GM21381 (cell line): ENCODE data around the gene PTGDS.

Source experiments
- ATAC-seq: cut with Tn5 transposase; IDR thresholded peaks from one replicate; pipeline ENCODE4 v1.9.1; 2021; ENCODE audit warnings: mild to moderate bottlenecking, moderate library complexity; ENCODE audit not compliant: unreplicated experiment

The PTGDS gene

GRCh38 chr9:136977223-136977622 is at the start of gene PTGDS:
Gene PTGDS, plus strand, starts transcription at chr9:136977504. Its CDS starts 75 bp downstream, at chr9:136977579.
- no peak for ATAC-seq

DNA sequence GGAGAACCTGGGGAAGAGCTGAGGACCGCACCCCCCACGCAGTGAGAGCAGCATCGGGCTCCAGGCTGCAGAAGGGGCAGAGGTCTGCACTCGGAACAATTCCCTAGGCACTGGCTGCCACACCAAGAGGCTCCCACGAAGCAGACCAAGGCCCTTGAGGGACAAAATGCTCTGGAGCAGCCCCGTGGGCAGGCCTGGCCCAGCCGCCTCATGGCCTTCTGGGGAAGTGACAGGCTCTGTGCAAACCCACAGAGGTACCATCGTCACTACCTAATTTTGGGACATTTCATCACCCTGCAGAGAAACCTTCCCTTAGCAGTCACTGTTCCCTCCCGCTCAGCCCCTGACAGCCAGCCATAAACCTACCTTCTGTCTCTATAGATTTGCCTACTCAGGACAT is 48.7 kb upstream of the PTGDS start:
- no peak for ATAC-seq

- no peak for ATAC-seq
These were observed 47.3 kb upstream of the PTGDS start for GRCh38 chr9:136930014-136930413.

GRCh38 chr9:136931611-136932130 is 45.6 kb upstream of the PTGDS start:
- no peak for ATAC-seq

- no peak for ATAC-seq
These were observed 43.0 kb upstream of the PTGDS start for GRCh38 chr9:136934277-136934676.

DNA sequence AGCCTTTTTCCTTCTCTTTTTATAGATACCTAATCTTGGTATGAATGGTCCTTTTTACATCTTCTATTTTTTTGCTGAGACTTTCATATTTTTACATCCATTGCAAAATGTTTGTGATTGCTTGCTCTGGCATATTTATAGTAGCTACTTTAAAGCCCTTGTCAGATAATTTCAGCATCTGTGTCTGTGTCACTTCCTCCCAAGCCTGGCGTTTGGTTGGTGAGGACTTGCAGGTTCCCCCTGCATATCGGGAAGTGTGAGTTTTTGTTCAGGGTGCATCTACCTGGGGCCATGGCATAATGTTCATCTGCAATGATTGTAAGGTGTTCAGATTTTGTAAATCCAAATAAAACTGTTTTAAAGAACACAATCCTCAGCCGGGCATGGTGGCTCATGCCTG is 41.7 kb upstream of the PTGDS start:
- no peak for ATAC-seq

DNA sequence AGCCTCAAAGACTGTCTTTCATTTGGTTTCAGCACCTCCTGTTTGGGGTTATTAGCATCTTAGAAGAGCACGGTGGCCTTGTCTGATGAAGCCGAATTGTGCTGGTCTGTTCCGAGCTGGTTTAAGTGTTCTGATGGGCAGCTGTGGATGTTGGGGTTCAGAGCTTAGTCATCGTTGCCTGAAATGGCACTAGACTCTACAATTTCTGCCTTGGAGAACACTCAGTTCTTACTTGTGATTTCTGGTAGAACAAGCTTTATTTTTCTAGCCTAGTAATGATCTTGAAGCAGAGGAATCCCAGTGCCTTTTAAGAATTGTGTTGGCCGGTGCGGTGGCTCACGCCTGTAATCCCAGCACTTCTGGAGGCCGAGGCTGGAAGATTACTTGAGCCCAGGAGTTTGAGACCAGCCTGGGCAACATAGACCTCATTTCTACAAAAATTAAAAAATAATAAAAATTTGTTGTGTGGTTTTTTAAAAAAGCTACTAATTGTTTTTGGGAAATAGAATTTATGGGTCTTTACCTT is 40.6 kb upstream of the PTGDS start:
- no peak for ATAC-seq

GRCh38 chr9:136937186-136938001 is 39.9 kb upstream of the PTGDS start:
- no peak for ATAC-seq

- no peak for ATAC-seq
These were observed 37.8 kb upstream of the PTGDS start for GRCh38 chr9:136939431-136939995.

GRCh38 chr9:136939996-136940525 is 37.2 kb upstream of the PTGDS start:
- no peak for ATAC-seq

DNA sequence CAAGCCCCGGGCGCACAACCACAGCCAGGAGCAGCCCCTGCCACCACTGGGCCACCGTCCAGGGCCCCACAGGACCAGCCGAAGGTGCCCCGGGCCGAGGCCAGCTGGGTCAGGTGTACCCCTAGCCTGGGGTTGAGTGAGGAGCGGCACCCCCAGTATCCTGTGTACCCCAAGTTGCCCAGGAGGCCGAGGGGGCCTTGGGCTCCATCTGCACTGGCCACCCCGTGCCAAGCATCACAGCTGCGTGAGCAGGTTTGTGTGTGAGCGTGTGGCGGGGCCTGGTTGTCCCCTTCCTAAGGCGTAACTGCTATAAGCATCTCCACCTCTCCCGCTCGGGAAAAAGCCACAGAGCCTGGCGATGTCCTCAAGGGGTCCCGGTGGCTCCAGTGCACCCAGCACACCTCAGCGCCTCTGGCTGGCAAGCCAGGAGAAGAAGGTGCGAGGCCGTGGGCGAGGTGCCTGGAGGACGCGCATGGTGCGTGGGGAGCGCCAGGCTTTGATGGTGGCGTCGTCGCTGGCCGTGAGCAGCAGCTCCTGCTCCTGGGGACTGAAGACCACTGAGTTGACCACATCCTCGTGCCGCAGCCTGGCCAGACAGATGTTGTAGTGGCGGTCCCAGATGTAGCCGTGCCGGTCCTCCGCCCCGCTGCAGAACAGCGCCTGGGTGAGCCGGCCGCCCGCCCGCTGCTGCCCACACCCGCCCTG is 36.6 kb upstream of the PTGDS start:
- no peak for ATAC-seq

- ATAC-seq: no peak
These were observed 35.8 kb upstream of the PTGDS start for GRCh38 chr9:136941231-136942111.

DNA sequence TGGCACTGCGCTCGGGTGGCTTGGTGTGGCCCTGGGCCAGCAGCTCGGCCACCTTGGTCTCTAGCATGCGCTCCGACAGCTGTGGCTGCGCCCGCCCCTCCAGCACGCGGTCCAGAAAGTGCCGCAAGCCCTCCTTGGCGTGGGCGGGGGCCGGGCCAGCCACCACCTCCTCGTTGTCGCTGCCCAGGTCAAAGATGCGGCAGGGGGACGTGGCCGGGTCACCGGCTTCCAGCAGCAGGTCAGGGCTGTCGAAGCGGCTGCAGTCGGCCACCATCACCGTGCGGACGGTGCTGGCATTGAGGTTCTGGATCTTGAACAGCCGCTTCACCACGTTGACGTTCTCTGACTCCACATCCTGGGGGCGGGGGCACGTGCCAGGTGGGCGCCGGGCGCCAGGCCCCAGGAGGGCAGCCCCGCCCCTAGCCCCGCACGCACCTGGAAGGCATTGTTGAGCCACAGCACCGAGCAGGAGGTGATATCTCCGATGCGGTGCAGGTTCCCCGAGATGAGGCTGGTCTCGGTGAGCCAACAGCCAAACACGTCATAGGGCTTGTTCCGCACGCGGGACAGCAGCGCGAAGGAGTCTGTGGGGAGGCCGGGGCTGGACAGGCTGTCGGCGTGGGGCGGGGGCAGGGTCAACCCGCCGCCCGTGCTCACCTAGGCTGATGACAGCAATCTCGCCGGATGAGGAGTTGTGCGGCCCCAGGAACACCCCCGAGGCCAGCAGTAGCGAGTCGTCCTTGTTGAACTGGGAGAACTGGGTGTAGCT is 35.0 kb upstream of the PTGDS start:
- no peak for ATAC-seq

DNA sequence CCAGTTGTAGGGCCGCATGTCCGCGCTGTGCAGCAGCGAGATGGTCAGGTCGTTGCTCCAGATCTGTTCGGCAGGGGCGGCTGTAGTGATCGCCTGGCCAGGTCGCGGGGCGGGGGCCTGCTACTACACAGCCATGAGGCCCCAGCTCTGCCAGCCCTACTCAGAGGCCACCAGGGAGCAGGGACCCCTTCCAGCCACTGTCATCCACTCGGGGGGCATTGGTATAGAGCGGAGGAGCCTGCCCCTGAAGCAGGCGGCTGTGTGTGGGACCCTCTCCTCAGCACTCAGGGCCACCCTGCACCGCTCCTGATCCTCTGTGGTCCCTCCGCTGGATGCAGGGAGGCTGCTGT is 34.4 kb upstream of the PTGDS start:
- ATAC-seq: no peak

- ATAC-seq: no peak
These were observed 33.8 kb upstream of the PTGDS start for GRCh38 chr9:136943291-136944211.

DNA sequence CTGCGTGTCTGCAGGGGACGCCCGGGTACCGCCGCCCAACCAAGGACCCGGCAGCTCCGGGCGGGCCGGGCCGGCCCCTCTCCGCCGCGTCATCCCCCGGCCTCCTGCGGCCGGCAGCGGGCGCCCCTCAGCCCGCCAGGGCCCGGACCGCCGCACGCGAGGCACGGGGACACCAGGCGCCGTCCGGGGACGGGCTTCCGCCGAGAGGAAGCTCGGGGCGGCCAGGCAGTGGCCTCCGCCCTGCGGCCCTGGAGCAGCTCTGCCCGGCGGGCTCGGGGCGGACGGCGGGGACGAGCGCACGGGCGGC is 33.1 kb upstream of the PTGDS start:
- ATAC-seq: peak; percentile 31

DNA sequence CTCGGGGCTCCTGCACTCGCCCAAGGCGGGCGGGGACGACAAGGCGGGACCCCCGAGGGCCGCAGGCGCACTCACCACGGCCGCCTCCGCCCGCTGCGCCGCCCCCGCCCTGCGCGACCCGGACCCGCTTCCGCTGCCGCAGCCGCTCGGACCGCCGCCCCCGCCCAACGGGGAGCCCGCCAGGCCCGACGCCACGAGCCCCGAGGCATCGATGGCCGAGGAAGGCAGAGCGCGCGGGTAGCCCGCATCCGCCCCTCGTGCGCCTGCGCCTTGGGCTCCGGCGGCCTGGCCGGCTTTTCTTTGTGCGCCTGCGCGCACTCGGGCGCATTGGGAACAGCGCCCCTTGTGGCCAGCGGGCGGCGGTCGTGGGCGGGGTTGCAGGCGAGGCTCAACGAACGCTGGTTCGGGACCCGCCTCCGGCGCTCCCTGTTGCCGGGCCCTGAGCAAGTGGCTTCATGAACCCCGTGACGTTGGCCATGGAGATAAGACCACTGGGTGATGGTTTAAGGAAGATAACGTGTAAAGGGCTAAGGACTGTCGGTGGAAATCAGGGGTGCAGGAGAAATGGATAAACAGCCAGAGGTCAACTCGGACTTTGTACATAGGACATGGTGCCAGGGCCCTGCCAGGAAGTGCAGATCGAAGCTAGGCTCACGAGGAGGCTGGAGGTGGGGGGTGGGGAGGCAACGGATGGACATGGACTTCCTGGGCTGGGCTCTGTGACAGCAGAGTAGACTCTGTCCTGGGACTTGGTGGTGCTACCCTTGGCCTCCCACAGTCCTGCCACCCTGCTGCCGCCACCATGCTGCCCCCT is 32.6 kb upstream of the PTGDS start, which contains the start of the genes C8G and FBXW5:
C8G (plus strand) TSS at position 725 of the 814 bp plus-strand sequence; CDS start at position 803, 78 bp downstream.
FBXW5 (minus strand) TSS at position 220 of the 814 bp plus-strand sequence. CDS start 655 bp downstream, outside the sequence.
- peak; percentile 81 for ATAC-seq
